ENCODE measurements around the gene KLF12. TPM values are rescaled to one million over a fixed set of nuclear protein-coding genes. Genes with fewer than 3 reads are reported as not detected.

Gene KLF12
- total and polyA plus RNA-seq, 2 donors (not counting 1 experiment from before 2014, with no cell fraction given), result 11.4 to 18.2 TPM

DNA sequence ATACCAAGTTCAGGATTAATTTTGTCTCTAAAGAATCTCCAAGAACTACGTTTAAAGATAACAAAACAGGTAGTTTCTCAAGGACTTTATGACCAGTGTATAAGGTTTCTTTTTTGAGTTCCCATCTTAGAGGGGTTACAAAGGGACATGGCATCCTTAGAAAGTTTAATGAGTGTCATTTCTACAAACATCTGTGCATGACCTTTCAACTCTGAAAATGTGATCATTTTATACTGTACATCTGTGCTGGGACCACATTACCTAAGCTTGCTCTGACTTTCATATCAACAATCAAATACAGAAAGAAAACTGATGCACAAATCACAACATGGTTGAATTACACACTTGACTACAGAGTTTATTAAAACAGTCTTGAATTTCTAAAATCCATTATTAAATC lies 37.1 kb downstream of the KLF12 start:
- no peak for TF ChIP-seq EZH2 (IDR thresholded peaks at IDR 0.05; ENCODE audit: low read length, missing control alignments)
- TF ChIP-seq CTCF (conservative IDR thresholded peaks at IDR 0.05 in 1 of 2, IDR thresholded peaks at IDR 0.05 in 1 of 2; ENCODE audit: low read depth in 1 of 2, low read length in 2 of 2), result no peak
- Histone ChIP-seq H3K79me2 (ENCODE audit: control insufficient read depth, insufficient read depth, low read length) (peaks cover 17% of the 10 kb centered on the region), H3K27me3 (ENCODE audit: control insufficient read depth, insufficient read depth, low read length) (no peaks in the 10 kb centered on the region), H3K36me3 (ENCODE audit: control insufficient read depth, insufficient read depth, low read length) (no peaks in the 10 kb centered on the region), H3K9me3 (ENCODE audit: control insufficient read depth, insufficient read depth, low read depth, low read length) (no peaks in the 10 kb centered on the region), H2AFZ (ENCODE audit: low read length) (no peak overlapping the region), H3K9ac (ENCODE audit: insufficient read depth, low read length) (no peak overlapping the region), H4K20me1 (ENCODE audit: control insufficient read depth, extremely low read depth, insufficient read depth, low read length) (no peaks in the 10 kb centered on the region), H3K27ac (ENCODE audit: insufficient read depth, low read length) (no peak overlapping the region), H3K4me1 (ENCODE audit: control insufficient read depth, extremely low read depth, insufficient read depth, low read length) (no peaks in the 10 kb centered on the region), H3K4me3 (replicated peaks in 1 of 4; ENCODE audit: control extremely low read depth in 1 of 4, insufficient read depth in 1 of 4, low read depth in 3 of 4, low read length in 4 of 4) (no peak overlapping the region), H3K4me2 (ENCODE audit: extremely low read depth, insufficient read depth, low read length) (no peak overlapping the region)
- no peak for DNase-seq (ENCODE audit: low read depth in 2 of 2)

GRCh38 chr13:74093691-74094090 lies 40.5 kb downstream of the KLF12 start:
- H3K4me2 ChIP-seq (ENCODE audit: extremely low read depth, insufficient read depth, low read length), result no peak overlapping the region
- H3K36me3 ChIP-seq (ENCODE audit: control insufficient read depth, insufficient read depth, low read length), result no peaks in the 10 kb centered on the region
- H2AFZ ChIP-seq (ENCODE audit: low read length), result no peak overlapping the region
- H3K27me3 ChIP-seq (ENCODE audit: control insufficient read depth, insufficient read depth, low read length), result no peaks in the 10 kb centered on the region
- peak in 1 of 2 donors; percentile 62 for DNase-seq (ENCODE audit: low read depth in 2 of 2)
- H4K20me1 ChIP-seq (ENCODE audit: control insufficient read depth, extremely low read depth, insufficient read depth, low read length), result no peaks in the 10 kb centered on the region
- H3K79me2 ChIP-seq (ENCODE audit: control insufficient read depth, insufficient read depth, low read length), result peaks cover 4% of the 10 kb centered on the region
- no peak for TF ChIP-seq EZH2 (IDR thresholded peaks at IDR 0.05; ENCODE audit: low read length, missing control alignments)
- TF ChIP-seq CTCF (conservative IDR thresholded peaks at IDR 0.05 in 1 of 2, IDR thresholded peaks at IDR 0.05 in 1 of 2; ENCODE audit: low read depth in 1 of 2, low read length in 2 of 2), result no peak
- no peaks in the 10 kb centered on the region for H3K4me1 ChIP-seq (ENCODE audit: control insufficient read depth, extremely low read depth, insufficient read depth, low read length)
- H3K9me3 ChIP-seq (ENCODE audit: control insufficient read depth, insufficient read depth, low read depth, low read length), result no peaks in the 10 kb centered on the region
- H3K27ac ChIP-seq (ENCODE audit: insufficient read depth, low read length), result no peak overlapping the region
- no peak overlapping the region for H3K4me3 ChIP-seq (replicated peaks in 1 of 4; ENCODE audit: control extremely low read depth in 1 of 4, insufficient read depth in 1 of 4, low read depth in 3 of 4, low read length in 4 of 4)
- H3K9ac ChIP-seq (ENCODE audit: insufficient read depth, low read length), result no peak overlapping the region

DNA sequence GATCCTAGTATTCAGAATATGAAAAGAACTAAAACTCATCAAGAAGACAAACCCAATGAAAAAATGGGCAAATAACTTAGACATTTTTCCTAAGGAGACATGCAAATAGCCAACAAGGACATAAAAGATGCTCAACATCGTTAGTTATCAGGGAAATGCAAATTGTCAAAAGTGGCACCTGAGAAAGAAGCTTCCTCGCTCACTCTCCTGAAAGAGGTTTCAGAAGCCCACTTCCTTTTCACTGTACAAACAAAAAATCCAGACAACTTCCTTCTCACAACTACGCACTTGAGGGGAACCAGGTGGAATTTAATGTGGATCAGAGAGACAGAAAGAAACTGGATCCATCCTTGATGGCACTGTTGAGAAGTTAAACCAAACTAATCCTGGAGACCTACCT lies 41.5 kb downstream of the KLF12 start:
- Histone ChIP-seq H3K36me3 (ENCODE audit: control insufficient read depth, insufficient read depth, low read length) (no peaks in the 10 kb centered on the region), H3K9ac (ENCODE audit: insufficient read depth, low read length) (no peak overlapping the region), H2AFZ (ENCODE audit: low read length) (no peak overlapping the region), H4K20me1 (ENCODE audit: control insufficient read depth, extremely low read depth, insufficient read depth, low read length) (no peaks in the 10 kb centered on the region), H3K27ac (ENCODE audit: insufficient read depth, low read length) (no peak overlapping the region), H3K4me3 (replicated peaks in 1 of 4; ENCODE audit: control extremely low read depth in 1 of 4, insufficient read depth in 1 of 4, low read depth in 3 of 4, low read length in 4 of 4) (no peak overlapping the region), H3K79me2 (ENCODE audit: control insufficient read depth, insufficient read depth, low read length) (peaks cover 4% of the 10 kb centered on the region), H3K9me3 (ENCODE audit: control insufficient read depth, insufficient read depth, low read depth, low read length) (no peaks in the 10 kb centered on the region), H3K4me2 (ENCODE audit: extremely low read depth, insufficient read depth, low read length) (no peak overlapping the region), H3K4me1 (ENCODE audit: control insufficient read depth, extremely low read depth, insufficient read depth, low read length) (no peaks in the 10 kb centered on the region), H3K27me3 (ENCODE audit: control insufficient read depth, insufficient read depth, low read length) (no peaks in the 10 kb centered on the region)
- no peak for DNase-seq (ENCODE audit: low read depth in 2 of 2)
- no peak for TF ChIP-seq CTCF (conservative IDR thresholded peaks at IDR 0.05 in 1 of 2, IDR thresholded peaks at IDR 0.05 in 1 of 2; ENCODE audit: low read depth in 1 of 2, low read length in 2 of 2)
- no peak for TF ChIP-seq EZH2 (IDR thresholded peaks at IDR 0.05; ENCODE audit: low read length, missing control alignments)
